ENCODE measurements around the gene SLC35F4.

The SLC35F4 gene

DNA sequence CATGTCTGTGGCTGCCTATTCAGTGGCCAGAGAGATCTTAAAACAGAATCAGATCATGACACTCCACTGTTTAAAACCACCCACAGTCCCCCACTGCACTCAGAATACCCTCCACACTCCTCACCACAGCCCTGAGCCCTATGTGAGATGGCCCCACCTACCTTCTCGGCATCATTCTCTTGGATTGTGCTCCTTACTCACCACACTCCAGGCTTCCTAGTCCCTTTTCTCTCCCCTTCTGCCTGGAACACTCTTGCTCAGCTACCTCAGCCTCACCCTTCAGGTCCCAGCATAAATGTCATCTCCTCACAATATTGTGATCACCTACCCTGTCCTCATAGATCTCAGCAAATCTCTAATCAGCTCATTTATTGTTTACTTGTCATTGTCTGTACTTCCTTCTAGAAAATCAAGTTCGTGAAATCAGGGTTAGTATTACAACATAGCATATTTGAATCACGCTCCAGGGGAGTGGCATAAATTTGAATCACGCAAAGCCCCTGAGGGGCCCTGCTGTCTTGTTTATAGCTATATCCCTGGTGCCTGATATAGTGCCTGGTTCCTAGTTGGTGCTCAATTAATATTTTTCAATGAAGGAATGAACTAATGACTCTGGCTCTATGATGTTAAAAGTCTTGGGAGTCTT, 42.8 kb downstream of the SLC35F4 start:
- no peak overlapping the region for H3K4me3 ChIP-seq (ENCODE audit: low read length)
- no peak for TF ChIP-seq CTCF (conservative IDR thresholded peaks at IDR 0.05; ENCODE audit: low read length)
- DNase-seq (ENCODE audit: low read depth) = no peak

DNA sequence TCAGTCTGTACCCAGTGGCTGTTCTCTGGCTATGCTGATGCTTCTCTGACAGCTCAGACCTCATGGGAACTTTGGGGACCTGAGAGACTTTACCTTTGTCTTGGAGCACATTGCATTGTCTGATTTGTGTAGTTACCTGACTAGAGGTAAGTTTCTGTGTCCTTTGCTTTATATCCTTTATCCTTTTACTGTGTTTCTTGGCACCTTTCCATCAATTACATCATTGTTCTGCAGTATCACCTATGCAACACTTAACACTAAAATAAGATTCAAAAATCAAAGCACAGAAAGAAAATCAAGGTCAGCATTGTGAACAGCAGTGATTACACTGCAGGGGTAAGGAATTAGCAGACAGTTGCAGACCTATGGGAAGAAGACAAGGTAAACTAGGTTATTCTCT, 43.8 kb downstream of the SLC35F4 start:
- no peak overlapping the region for H3K4me3 ChIP-seq (ENCODE audit: low read length)
- no peak for DNase-seq (ENCODE audit: low read depth)
- no peak for TF ChIP-seq CTCF (conservative IDR thresholded peaks at IDR 0.05; ENCODE audit: low read length)

- TF ChIP-seq CTCF (conservative IDR thresholded peaks at IDR 0.05; ENCODE audit: low read length) = no peak
- H3K4me3 ChIP-seq (ENCODE audit: low read length) = no peak overlapping the region
- peak; percentile 15 for DNase-seq (ENCODE audit: low read depth)
Measured at GRCh38 chr14:57820581-57820980, 45.3 kb downstream of the SLC35F4 start.

GRCh38 chr14:57818511-57818910, 47.4 kb downstream of the SLC35F4 start:
- no peak for DNase-seq (ENCODE audit: low read depth)

DNA sequence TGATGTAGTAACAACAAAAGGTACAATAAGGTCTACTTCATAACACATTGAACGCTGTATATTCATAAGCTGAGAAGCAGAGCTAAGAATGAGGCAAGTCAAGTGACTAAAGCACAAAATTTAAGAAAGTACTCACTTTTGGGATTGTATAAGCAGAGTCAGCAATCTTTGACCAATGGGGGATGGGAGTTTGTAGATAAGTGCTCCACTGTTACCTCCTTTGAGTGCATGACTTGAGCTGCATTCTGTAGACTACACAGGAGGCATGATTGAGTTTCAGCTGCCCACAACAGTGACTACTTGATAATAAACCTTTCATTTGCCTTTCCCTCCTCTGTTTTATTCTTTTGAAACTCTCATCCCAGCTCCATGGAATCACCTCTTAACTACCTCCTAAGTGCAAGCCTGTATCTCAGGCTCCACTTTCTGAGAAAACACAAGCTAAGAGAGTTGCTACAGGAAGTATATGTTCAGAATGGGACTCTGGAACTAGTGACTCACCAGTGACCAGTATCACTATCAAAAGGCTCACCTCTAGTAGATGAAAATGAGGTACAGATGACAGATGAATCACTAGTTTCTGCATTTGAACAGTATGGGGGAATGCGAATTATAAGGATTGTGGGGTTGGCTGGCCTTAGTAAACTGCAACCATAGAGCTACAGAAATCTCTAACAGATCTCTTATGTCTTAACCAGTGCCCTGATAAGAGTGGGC, 49.2 kb downstream of the SLC35F4 start:
- no peak for DNase-seq (ENCODE audit: low read depth)

More at GRCh38 chr14:57818511-57818910, 47.4 kb downstream of the SLC35F4 start:
- no peak overlapping the region for H3K4me3 ChIP-seq (ENCODE audit: low read length)
- no peak for TF ChIP-seq CTCF (conservative IDR thresholded peaks at IDR 0.05; ENCODE audit: low read length)

GRCh38 chr14:57814726-57815125, 51.2 kb downstream of the SLC35F4 start:
- DNase-seq (ENCODE audit: low read depth) = no peak
- TF ChIP-seq CTCF (conservative IDR thresholded peaks at IDR 0.05; ENCODE audit: low read length) = no peak
- no peak overlapping the region for H3K4me3 ChIP-seq (ENCODE audit: low read length)

More for the DNA sequence above, 49.2 kb downstream of the SLC35F4 start:
- no peak overlapping the region for H3K4me3 ChIP-seq (ENCODE audit: low read length)
- no peak for TF ChIP-seq CTCF (conservative IDR thresholded peaks at IDR 0.05; ENCODE audit: low read length)

- no peak overlapping the region for H3K4me3 ChIP-seq (ENCODE audit: low read length)
- no peak for TF ChIP-seq CTCF (conservative IDR thresholded peaks at IDR 0.05; ENCODE audit: low read length)
- no peak for DNase-seq (ENCODE audit: low read depth)
Measured at GRCh38 chr14:57812741-57813140, 53.2 kb downstream of the SLC35F4 start.
